ENCODE results near the gene SVIL.

DNA sequence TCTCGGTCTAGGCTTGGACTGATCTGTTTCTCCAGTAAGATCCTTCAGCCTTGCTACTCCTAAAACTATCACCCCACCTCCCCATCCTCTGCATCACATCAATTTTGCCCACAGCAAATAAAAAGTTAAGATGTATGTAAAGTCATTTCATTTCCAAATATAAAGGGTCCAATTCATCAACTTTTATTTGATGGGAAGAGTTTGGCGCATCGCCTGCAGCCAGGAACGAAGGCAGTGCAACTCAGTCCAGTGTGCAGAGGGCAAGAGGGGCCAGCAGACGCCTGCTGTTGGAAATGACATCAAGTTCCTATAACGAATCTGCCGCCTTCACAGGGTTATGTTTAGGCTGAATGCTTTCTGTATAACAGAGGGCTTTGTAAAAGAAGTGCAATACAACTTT, 97.0 kb downstream of the SVIL start:
- TF ChIP-seq EZH2 (IDR thresholded peaks at IDR 0.05) (no peak), POLR2AphosphoS5 (IDR thresholded peaks at IDR 0.05; ENCODE audit: borderline replicate concordance, low read depth, low read length) (no peak)
